GM12874 (cell line): ENCODE data around the gene GOSR1.

Experiments
- CTCF ChIP-seq: IDR thresholded peaks from 2 replicates; pipeline ENCODE4 v1.5.1; 2011; ENCODE audit warnings: low read depth, mild to moderate bottlenecking, control low read depth, low read length, moderate library complexity; ENCODE audit not compliant: insufficient read depth

Gene GOSR1

GRCh38 chr17:30559656-30560055 is 82.4 kb downstream of the GOSR1 start:
- no peak for TF ChIP-seq CTCF

GRCh38 chr17:30565073-30565935 is 88.1 kb downstream of the GOSR1 start:
- no peak for TF ChIP-seq CTCF

GRCh38 chr17:30567231-30568116 is 90.3 kb downstream of the GOSR1 start:
- no peak for TF ChIP-seq CTCF

GRCh38 chr17:30568117-30568430 is 90.9 kb downstream of the GOSR1 start:
- TF ChIP-seq CTCF = no peak

- TF ChIP-seq CTCF = no peak
Observed at GRCh38 chr17:30570191-30570590, 93.0 kb downstream of the GOSR1 start.

- no peak for TF ChIP-seq CTCF
Observed at GRCh38 chr17:30570596-30571265, 93.5 kb downstream of the GOSR1 start.

GRCh38 chr17:30571921-30572320 is 94.7 kb downstream of the GOSR1 start:
- TF ChIP-seq CTCF = no peak
